NB4 (cell line): ENCODE results near the gene DRC7.

Source experiments
- DNase-seq: peaks from one replicate; pipeline ENCODE4 v3.0.0; 2010; ENCODE audit warnings: low read depth
- H3K4me3 ChIP-seq: one replicate; pipeline ENCODE4 v1.5.1; 2011; ENCODE audit warnings: mild to moderate bottlenecking, low read depth, low read length, moderate library complexity
- MAX ChIP-seq: IDR thresholded peaks from 2 replicates; pipeline ENCODE4 v1.6.1; 2011; ENCODE audit warnings: low read depth, low read length
- MYC ChIP-seq: IDR thresholded peaks from 2 replicates; pipeline ENCODE4 v1.6.1; 2011; ENCODE audit warnings: low read depth, low read length
- POLR2A ChIP-seq: IDR thresholded peaks from 2 replicates; pipeline ENCODE4 v1.6.1; 2011; ENCODE audit warnings: mild to moderate bottlenecking; ENCODE audit not compliant: insufficient read length; ENCODE audit errors: extremely low read depth
- TF ChIP-seq, protein P1 (sequence below): IDR thresholded peaks from one replicate; pipeline ENCODE4 v1.5.1; 2012; ENCODE audit warnings: low read depth, low read length

The DRC7 gene

GRCh38 chr16:57720142-57720575, 25.6 kb downstream of the DRC7 start:
- 0 out of 2 replicates have a peak, but pooled peaks have one; percentile 16 for TF ChIP-seq MAX
- TF ChIP-seq MYC, result 0 out of 2 replicates have a peak, but pooled peaks have one; percentile 47
- no peak for TF ChIP-seq POLR2A
- TF ChIP-seq, protein P1, sequence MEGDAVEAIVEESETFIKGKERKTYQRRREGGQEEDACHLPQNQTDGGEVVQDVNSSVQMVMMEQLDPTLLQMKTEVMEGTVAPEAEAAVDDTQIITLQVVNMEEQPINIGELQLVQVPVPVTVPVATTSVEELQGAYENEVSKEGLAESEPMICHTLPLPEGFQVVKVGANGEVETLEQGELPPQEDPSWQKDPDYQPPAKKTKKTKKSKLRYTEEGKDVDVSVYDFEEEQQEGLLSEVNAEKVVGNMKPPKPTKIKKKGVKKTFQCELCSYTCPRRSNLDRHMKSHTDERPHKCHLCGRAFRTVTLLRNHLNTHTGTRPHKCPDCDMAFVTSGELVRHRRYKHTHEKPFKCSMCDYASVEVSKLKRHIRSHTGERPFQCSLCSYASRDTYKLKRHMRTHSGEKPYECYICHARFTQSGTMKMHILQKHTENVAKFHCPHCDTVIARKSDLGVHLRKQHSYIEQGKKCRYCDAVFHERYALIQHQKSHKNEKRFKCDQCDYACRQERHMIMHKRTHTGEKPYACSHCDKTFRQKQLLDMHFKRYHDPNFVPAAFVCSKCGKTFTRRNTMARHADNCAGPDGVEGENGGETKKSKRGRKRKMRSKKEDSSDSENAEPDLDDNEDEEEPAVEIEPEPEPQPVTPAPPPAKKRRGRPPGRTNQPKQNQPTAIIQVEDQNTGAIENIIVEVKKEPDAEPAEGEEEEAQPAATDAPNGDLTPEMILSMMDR, result peak; percentile 81
- H3K4me3 ChIP-seq, result no peak overlapping the region
- peak; percentile 85 for DNase-seq

DNA sequence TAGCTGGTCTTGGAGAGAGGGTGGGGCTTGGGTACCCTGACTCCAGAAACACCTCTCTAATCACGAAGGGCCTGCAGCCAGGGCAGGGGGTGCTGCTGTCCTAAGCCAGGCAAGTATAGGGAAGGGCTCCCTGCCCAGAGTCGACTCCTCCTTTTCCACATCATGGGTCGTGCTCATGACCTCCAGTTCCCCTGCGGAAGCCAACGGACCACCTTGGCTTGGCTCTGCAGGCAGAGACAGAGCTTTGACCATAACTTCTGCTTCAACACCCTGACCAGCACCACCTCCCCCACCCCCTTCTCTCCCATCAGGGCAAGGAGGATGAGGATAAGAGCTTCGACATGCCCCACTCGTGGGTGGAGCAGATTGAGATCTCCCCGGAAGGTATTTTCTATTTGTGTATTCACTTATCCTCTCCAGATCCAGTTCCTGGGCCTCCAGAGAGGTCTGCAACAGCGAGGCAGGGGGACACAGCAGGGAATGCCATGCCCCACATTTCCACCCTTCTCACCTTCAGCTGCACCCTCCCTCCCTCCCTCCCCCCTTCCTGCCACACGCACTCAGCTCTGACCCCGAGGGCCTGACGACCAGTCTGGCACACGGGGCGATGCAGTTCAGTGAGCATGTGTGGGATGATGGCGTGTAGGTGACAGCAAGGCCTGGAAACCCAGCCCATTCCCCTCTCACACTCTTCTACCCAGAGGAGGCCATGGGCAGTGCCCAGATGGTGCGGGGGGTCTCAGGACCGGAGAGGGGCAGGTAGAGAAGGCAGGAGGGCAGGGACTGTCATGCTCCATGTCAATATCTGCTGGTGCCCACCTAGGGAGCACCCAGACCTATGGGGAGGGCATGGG, 27.0 kb downstream of the DRC7 start:
- no peak overlapping the region for H3K4me3 ChIP-seq
- TF ChIP-seq MYC (no peak), MAX (no peak), POLR2A (no peak)
- TF ChIP-seq, protein P1, result no peak
- DNase-seq, result no peak

- DNase-seq, result no peak
- H3K4me3 ChIP-seq, result no peak overlapping the region
- TF ChIP-seq, protein P1, result no peak
- TF ChIP-seq MAX (no peak), POLR2A (no peak), MYC (no peak)
Measured at GRCh38 chr16:57722210-57722499, 27.5 kb downstream of the DRC7 start.

DNA sequence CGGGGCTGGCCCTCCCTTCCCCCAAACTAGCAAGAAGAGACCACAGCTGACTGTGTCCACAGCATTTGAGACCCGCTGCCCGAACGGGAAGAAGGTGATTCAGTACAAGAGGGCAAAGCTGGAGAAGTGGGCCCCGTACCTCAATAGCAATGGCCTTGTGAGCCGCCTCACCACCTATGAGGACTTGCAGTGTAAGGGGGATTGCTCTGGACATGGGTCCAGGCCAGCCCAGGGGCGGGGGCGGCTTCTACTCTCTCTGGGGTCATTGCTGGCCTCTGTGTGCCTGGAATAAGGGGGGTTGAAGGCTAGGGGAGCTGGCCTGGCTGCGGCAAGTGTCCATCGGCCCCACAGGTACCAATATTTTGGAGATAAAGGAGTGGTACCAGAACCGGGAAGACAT, 28.0 kb downstream of the DRC7 start:
- TF ChIP-seq MAX (no peak), MYC (no peak), POLR2A (no peak)
- TF ChIP-seq, protein P1, result no peak
- no peak for DNase-seq
- H3K4me3 ChIP-seq, result no peak overlapping the region

DNA sequence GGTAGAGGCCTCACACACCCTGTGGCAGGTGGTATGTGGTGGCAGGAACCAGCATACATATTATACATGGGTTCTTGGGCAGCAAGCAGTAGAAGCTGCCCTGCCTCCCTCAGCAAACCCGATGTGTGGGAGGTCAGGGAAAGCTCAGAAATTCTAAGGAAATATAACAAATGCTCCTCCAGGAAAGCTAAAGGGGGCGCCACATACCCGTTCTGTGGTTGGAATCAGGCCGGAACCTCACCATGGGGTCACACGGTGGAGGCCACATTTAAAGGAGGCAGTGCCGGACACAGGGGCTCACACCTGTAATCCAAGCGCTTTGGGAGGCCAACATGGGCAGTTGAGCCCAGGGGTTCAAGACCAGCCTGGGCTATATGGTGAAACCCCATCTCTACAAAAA, 28.6 kb downstream of the DRC7 start:
- H3K4me3 ChIP-seq, result no peak overlapping the region
- DNase-seq, result peak; percentile 38
- TF ChIP-seq, protein P1, result peak; percentile 12
- no peak for TF ChIP-seq MYC

DNA sequence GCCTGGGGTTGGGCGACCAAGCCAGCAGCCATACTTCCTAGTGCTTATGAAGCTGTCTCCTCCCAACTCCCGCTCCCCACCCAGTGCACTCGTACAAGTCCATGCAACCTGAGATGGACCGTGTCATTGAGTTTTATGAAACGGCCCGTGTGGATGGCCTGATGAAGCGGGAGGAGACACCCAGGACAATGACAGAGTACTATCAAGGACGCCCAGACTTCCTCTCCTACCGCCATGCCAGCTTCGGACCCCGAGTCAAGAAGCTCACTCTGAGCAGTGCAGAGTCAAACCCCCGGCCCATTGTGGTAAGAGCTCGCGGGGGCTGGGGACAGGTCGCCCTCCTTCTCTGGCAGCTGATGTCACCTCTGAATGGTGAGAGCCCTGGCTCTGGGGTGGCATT, 29.9 kb downstream of the DRC7 start:
- no peak for DNase-seq
- no peak overlapping the region for H3K4me3 ChIP-seq
- TF ChIP-seq MAX, result no peak
- TF ChIP-seq POLR2A, result no peak
- TF ChIP-seq, protein P1, result no peak
